Stimulated activated CD4-positive, alpha-beta T cell treated with anti-CD3 and anti-CD28 coated beads, Interleukin-12 subunit alpha, Interleukin-12 subunit beta, amount 100 ng/mL, for 48 hours (primary cell): ENCODE data around the gene ADAMTS2.
"Not testable (repeated sequence)": the region's sequence is repeated elsewhere in the genome, so short reads cannot be mapped to it uniquely, and the experiment has no call there.

Experiments
- DNase-seq, 3 donors: peaks; one replicate each; pipeline ENCODE4 v3.0.0-alpha.2; 2020; ENCODE audit warnings: low read depth in 2 of 3, low spot score in 1 of 3

ADAMTS2 gene

GRCh38 chr5:179113945-179114641, 231.2 kb downstream of the ADAMTS2 start:
- no peak for DNase-seq

GRCh38 chr5:179113143-179113530, 232.1 kb downstream of the ADAMTS2 start:
- no peak for DNase-seq

- DNase-seq: no peak
Observed at GRCh38 chr5:179112469-179113142, 232.7 kb downstream of the ADAMTS2 start.

GRCh38 chr5:179111267-179112207, 233.7 kb downstream of the ADAMTS2 start:
- no peak for DNase-seq

- DNase-seq: no peak
Observed at GRCh38 chr5:179110528-179110927, 234.7 kb downstream of the ADAMTS2 start.

- not testable (repeated sequence) for DNase-seq
Observed at GRCh38 chr5:179101282-179101681, 244.0 kb downstream of the ADAMTS2 start.

GRCh38 chr5:179089502-179089901, 255.8 kb downstream of the ADAMTS2 start:
- DNase-seq: no peak

GRCh38 chr5:179080724-179081123, 264.5 kb downstream of the ADAMTS2 start:
- no peak for DNase-seq

GRCh38 chr5:179079165-179079987, 265.9 kb downstream of the ADAMTS2 start:
- DNase-seq: no peak

- no peak for DNase-seq
Observed at GRCh38 chr5:179065703-179066102, 279.6 kb downstream of the ADAMTS2 start.

- no peak for DNase-seq
Observed at GRCh38 chr5:179061025-179061424, 284.2 kb downstream of the ADAMTS2 start.
